OCI-LY3 (cell line): ENCODE results near the gene LDB2.

Experiments
- EZH2phosphoT487 ChIP-seq: fragments of 200-600 bp; shearing (Covaris generic); IDR thresholded peaks from 2 replicates; pipeline ENCODE4 v1.6.1; 2018; ENCODE audit warnings: antibody characterized with exemption, mixed run types, low read depth
- TF ChIP-seq, protein P1 (sequence below): fragments of 200-600, 300-600 bp; sonication (generic); IDR thresholded peaks from 2 replicates; pipeline ENCODE4 v1.5.1; 2014; ENCODE audit warnings: antibody characterized with exemption, low read length, low read depth

DNA sequence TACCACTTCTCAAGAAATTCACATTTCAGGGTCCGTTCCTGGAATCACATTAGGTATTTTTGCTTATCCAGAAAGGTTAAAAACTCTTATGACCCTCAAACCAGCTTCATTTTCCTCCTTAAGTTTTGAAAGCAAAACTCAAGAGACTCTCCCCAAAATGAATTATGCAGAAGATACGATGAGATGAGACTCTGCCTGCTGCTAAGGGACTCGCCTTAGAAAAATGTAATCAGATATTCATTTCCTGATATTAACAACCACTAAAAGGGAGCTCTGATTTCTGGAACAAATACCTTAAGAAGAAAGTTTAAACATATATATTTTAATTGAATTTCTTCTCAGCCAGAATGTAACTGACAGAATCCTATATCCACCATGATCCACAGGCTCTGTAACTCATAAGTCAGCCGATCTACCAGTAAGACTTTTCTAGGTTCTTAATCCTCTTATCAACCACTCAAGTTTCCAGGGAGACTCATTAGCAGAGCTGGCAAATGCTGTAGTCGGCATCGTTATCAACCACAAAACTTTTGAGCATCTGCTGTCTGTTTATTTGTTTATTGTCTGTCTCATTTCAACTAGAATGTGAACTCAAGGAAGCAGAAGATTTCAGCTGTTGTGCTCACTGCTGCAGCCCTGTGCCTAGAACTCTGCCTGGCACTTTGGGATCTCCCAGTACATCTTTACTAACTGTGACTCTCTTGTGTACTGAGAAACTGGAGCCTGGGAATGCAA, 112.5 kb downstream of the LDB2 start:
- TF ChIP-seq, protein P1, sequence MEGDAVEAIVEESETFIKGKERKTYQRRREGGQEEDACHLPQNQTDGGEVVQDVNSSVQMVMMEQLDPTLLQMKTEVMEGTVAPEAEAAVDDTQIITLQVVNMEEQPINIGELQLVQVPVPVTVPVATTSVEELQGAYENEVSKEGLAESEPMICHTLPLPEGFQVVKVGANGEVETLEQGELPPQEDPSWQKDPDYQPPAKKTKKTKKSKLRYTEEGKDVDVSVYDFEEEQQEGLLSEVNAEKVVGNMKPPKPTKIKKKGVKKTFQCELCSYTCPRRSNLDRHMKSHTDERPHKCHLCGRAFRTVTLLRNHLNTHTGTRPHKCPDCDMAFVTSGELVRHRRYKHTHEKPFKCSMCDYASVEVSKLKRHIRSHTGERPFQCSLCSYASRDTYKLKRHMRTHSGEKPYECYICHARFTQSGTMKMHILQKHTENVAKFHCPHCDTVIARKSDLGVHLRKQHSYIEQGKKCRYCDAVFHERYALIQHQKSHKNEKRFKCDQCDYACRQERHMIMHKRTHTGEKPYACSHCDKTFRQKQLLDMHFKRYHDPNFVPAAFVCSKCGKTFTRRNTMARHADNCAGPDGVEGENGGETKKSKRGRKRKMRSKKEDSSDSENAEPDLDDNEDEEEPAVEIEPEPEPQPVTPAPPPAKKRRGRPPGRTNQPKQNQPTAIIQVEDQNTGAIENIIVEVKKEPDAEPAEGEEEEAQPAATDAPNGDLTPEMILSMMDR, result no peak
- TF ChIP-seq EZH2phosphoT487, result no peak
